ENCODE data around the gene MYO3A. TPM values are rescaled to one million over a fixed set of nuclear protein-coding genes. Genes with fewer than 3 reads are reported as not detected.

The MYO3A gene
- total RNA-seq, 1 experiment from 2014 or later: not detected

DNA sequence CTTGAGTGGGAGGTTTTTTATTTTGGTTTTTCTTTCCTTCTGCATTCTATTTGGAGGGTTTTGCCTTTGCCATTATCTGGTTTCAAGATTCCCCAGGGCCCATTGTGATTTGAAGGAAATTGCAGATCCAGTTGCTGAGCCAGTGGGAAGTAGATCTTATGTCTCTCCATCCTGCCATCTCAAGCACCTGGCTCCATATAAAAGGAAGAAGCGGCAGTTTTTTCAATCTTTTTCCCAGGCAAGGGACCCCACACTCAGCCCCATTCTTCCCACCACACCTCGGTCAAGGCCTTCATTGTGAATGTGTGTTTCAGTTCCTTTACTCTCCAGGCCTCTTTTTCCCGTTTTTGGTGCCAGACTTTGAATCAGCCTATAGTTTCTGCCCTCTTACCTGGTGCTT, 95.8 kb downstream of the MYO3A start:
- intact Hi-C loops (cut with micrococcal nuclease): no loop called here
- Histone ChIP-seq H3K4me3 (replicated peaks in 1 of 2; ENCODE audit: low read depth in 1 of 2, low read length in 2 of 2) (no peak overlapping the region), H3K9ac (ENCODE audit: low read length) (no peak overlapping the region), H3K36me3 (ENCODE audit: control insufficient read depth in 1 of 2, insufficient read depth in 2 of 2, low read length in 2 of 2) (no peaks in the 10 kb centered on the region), H3K4me2 (ENCODE audit: low read length) (no peak overlapping the region), H3K9me2 (ENCODE audit: insufficient read depth) (no peaks in the 10 kb centered on the region), H2AFZ (ENCODE audit: low read depth, low read length, poor library complexity, severe bottlenecking) (no peak overlapping the region), H3K9me3 (ENCODE audit: control insufficient read depth in 1 of 2, insufficient read depth in 1 of 2, low read depth in 1 of 2, low read length in 2 of 2) (no peaks in the 10 kb centered on the region), H3K79me2 (ENCODE audit: insufficient read depth, low read length) (no peaks in the 10 kb centered on the region), H3K27ac (ENCODE audit: low read depth, low read length) (no peak overlapping the region), H3K4me1 (ENCODE audit: control insufficient read depth in 1 of 2, insufficient read depth in 2 of 2, low read length in 2 of 2) (no peaks in the 10 kb centered on the region), H3K27me3 (ENCODE audit: insufficient read depth, low read length) (peaks cover 11% of the 10 kb centered on the region; the same call in 1 of the 2 replicates), H4K20me1 (ENCODE audit: insufficient read depth) (no peaks in the 10 kb centered on the region)
- DNase-seq (ENCODE audit: low read depth, low spot score) (no peak), ATAC-seq (no peak)
- no peak for TF ChIP-seq SIN3A (IDR thresholded peaks at IDR 0.05; ENCODE audit: low read depth)
- no peak for TF ChIP-seq SRF (IDR thresholded peaks at IDR 0.05; ENCODE audit: low read depth)
- TF ChIP-seq ZFX (IDR thresholded peaks at IDR 0.05): no peak
- TF ChIP-seq ZNF274 (IDR thresholded peaks at IDR 0.05; ENCODE audit: low read depth, low read length): no peak
- no peak for TF ChIP-seq YY1 (IDR thresholded peaks at IDR 0.05; ENCODE audit: extremely low read depth, insufficient replicate concordance, low read depth, low read length)
- no peak for TF ChIP-seq JUND (IDR thresholded peaks at IDR 0.05)
- no peak for TF ChIP-seq TCF7L2 (IDR thresholded peaks at IDR 0.05; ENCODE audit: borderline replicate concordance, extremely low read depth, insufficient read depth, insufficient read length)
- no peak for TF ChIP-seq EGR1 (IDR thresholded peaks at IDR 0.05; ENCODE audit: low read depth)
- TF ChIP-seq, protein P1, sequence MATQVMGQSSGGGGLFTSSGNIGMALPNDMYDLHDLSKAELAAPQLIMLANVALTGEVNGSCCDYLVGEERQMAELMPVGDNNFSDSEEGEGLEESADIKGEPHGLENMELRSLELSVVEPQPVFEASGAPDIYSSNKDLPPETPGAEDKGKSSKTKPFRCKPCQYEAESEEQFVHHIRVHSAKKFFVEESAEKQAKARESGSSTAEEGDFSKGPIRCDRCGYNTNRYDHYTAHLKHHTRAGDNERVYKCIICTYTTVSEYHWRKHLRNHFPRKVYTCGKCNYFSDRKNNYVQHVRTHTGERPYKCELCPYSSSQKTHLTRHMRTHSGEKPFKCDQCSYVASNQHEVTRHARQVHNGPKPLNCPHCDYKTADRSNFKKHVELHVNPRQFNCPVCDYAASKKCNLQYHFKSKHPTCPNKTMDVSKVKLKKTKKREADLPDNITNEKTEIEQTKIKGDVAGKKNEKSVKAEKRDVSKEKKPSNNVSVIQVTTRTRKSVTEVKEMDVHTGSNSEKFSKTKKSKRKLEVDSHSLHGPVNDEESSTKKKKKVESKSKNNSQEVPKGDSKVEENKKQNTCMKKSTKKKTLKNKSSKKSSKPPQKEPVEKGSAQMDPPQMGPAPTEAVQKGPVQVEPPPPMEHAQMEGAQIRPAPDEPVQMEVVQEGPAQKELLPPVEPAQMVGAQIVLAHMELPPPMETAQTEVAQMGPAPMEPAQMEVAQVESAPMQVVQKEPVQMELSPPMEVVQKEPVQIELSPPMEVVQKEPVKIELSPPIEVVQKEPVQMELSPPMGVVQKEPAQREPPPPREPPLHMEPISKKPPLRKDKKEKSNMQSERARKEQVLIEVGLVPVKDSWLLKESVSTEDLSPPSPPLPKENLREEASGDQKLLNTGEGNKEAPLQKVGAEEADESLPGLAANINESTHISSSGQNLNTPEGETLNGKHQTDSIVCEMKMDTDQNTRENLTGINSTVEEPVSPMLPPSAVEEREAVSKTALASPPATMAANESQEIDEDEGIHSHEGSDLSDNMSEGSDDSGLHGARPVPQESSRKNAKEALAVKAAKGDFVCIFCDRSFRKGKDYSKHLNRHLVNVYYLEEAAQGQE (IDR thresholded peaks at IDR 0.05; ENCODE audit: low read depth): no peak
- TF ChIP-seq, protein P2, sequence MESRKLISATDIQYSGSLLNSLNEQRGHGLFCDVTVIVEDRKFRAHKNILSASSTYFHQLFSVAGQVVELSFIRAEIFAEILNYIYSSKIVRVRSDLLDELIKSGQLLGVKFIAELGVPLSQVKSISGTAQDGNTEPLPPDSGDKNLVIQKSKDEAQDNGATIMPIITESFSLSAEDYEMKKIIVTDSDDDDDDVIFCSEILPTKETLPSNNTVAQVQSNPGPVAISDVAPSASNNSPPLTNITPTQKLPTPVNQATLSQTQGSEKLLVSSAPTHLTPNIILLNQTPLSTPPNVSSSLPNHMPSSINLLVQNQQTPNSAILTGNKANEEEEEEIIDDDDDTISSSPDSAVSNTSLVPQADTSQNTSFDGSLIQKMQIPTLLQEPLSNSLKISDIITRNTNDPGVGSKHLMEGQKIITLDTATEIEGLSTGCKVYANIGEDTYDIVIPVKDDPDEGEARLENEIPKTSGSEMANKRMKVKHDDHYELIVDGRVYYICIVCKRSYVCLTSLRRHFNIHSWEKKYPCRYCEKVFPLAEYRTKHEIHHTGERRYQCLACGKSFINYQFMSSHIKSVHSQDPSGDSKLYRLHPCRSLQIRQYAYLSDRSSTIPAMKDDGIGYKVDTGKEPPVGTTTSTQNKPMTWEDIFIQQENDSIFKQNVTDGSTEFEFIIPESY (IDR thresholded peaks at IDR 0.05; ENCODE audit: extremely low read depth, insufficient replicate concordance, low read length): no peak
- no peak for TF ChIP-seq CBX3 (IDR thresholded peaks at IDR 0.05; ENCODE audit: low read depth)
- TF ChIP-seq CEBPB (IDR thresholded peaks at IDR 0.05; ENCODE audit: low read depth): no peak
- TF ChIP-seq, protein P3, sequence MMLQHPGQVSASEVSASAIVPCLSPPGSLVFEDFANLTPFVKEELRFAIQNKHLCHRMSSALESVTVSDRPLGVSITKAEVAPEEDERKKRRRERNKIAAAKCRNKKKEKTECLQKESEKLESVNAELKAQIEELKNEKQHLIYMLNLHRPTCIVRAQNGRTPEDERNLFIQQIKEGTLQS (IDR thresholded peaks at IDR 0.05): no peak
- no peak for TF ChIP-seq ELF1 (IDR thresholded peaks at IDR 0.05; ENCODE audit: borderline replicate concordance, low read depth)
- no peak for TF ChIP-seq EZH2 (IDR thresholded peaks at IDR 0.05)
- no peak for TF ChIP-seq FOSL1 (IDR thresholded peaks at IDR 0.05; ENCODE audit: low read depth)
- no peak for TF ChIP-seq RAD21 (IDR thresholded peaks at IDR 0.05; ENCODE audit: low read depth)
- BruUV-seq (replicated peaks): no TSS peak
- POLR2A ChIA-PET: no interaction called here
- CTCF ChIA-PET: no interaction called here
- RAD21 ChIA-PET (ENCODE audit: low non-redundant PET in 1 of 2, low total read pairs in 2 of 2, uncharacterized antibody in 2 of 2, unreplicated experiment in 2 of 2): no interaction called here

Data from HCT116 (cell line).